ENCODE measurements around the gene HOXB1.

The HOXB1 gene

DNA sequence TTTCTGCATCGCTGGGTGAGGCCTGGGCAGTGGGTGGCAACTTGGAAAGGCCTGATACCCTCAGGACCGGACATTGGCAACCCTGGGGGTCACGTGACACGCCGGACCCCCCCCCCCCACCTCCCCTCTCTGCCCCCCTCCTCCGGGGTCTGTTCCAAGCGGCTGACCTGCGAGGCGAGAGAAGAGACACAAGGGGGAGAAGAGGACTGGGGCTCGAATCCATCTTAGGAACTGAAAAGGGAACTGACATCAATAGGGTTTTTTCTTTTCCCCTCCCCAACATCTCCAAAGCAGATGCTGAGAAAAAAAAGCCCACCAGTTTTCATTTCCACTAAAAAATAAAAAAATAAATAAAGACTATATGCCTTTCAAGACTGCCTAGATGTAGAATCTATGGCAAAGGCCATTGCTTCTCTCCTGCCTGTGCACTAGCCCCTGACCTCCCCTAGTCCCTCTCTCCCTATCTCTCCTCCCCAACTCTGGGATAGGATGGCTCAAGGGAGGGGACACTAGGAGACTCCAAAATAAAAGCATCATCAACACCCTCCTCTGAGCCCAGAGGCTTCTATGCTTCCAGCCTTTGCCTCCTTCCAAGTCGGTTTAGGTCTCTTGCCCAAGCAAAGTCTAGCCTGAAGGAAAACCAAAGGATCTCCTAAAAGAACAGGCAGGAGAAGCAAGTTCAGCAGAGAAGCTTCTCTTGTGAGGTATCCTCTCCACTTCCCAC lies 21.8 kb upstream of the HOXB1 start:
- DNase-seq (ENCODE audit: insufficient read length, low spot score): no peak
- TF ChIP-seq CTCF (IDR thresholded peaks at IDR 0.05; ENCODE audit: insufficient read depth, missing control alignments): no peak
- FAIRE-seq: no peak

DNA sequence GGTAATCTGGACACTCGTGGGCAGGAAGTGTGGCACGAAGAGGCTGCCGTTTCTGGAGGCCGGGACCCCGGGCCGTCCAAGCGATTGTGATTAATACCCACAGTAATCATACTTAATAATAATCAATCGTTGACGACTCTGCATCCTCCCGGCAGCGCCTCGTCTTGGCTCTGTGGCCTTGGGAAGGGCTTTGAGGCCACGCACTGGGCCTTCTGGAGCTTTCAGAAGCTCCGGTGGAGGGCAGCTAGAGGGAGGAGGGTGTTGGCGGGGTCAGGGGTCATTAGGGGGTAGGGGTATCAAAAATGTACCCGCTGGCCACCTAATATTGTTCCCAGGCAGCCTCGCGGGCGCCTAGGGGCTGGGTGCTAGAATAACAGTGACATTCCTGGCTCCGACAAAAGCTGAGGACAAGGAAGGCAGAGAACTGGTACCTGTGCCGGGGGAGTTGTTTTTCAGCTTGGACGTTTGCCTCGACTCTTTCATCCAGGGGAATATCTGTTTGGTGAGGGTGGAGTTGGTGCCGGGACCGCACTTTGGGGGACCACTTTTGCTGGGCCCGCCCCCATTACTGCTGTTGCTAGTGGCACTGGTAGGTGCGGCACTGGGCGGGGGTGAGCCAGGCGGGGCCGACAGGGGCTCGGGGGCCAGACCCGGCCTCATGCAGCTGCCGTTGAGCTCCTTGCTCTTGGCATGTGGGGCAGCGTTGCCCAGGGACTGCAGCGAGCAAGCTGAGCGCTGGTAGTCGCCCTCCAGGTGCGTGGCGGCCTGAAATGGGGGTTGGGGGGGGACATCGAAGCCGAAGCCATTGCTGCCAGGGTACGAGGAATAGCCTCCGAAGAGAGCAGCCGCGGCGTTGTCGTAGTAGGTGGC lies 21.0 kb upstream of the HOXB1 start:
- no peak for TF ChIP-seq CTCF (IDR thresholded peaks at IDR 0.05; ENCODE audit: insufficient read depth, missing control alignments)
- no peak for DNase-seq (ENCODE audit: insufficient read length, low spot score)
- FAIRE-seq: no peak

GRCh38 chr17:48551214-48551555 lies 20.4 kb upstream of the HOXB1 start:
- DNase-seq (ENCODE audit: insufficient read length, low spot score) (no peak), FAIRE-seq (no peak)
- TF ChIP-seq CTCF (IDR thresholded peaks at IDR 0.05; ENCODE audit: insufficient read depth, missing control alignments): no peak

- DNase-seq (ENCODE audit: insufficient read length, low spot score) (no peak), FAIRE-seq (no peak)
- TF ChIP-seq CTCF (IDR thresholded peaks at IDR 0.05; ENCODE audit: insufficient read depth, missing control alignments): no peak
Measured at GRCh38 chr17:48550502-48551213, 19.8 kb upstream of the HOXB1 start.

DNA sequence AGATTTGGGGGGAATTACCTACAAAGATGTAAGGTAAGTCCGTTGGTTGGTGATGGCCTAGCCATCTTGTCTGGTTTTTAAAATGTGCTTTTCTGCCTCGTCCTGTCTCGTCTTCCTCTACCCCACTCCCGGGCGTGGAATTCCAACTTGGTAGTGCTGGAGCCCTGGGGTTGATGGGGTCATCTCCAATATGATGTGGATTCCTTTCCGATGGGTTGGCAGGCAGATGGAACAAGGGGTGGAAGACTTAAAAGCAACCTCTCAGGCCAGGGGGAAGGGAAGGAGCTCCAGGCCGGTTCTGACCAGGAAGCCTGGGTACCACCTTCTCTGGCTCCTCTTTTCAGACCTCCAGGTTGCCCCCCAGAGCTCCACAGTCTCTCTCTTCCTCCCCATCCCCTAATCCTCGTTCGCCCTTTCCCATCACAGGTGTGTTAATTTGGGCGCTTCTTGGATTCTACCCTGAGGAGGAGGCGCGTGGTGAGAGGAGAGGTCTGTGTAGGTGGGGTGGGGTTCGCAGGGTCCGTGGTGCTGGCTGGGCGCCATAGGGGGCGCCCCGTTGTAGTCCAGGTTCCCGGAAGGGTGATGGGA lies 19.2 kb upstream of the HOXB1 start:
- no peak for FAIRE-seq
- DNase-seq (ENCODE audit: insufficient read length, low spot score): no peak
- TF ChIP-seq CTCF (IDR thresholded peaks at IDR 0.05; ENCODE audit: insufficient read depth, missing control alignments): no peak

DNA sequence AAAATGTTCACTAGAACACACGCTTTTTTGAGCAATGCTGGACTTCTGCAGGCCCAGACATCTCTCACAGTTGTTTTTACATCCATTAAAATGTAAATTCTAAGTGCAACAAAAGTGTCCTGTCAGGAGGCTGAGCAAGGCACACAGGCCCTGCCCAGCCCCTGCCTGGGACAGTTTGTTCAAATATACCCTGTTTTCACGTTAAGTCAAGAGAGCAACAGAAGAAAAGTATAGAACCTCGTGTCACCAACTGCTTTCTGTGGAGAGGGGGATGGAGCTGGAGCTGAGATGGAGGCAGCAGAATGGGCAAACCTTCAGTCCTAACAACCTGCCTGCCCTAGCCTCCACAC lies 18.4 kb upstream of the HOXB1 start:
- no peak for FAIRE-seq
- no peak for DNase-seq (ENCODE audit: insufficient read length, low spot score)
- TF ChIP-seq CTCF (IDR thresholded peaks at IDR 0.05; ENCODE audit: insufficient read depth, missing control alignments): no peak
